Left lung (tissue), 10 donors: Measurements from ENCODE around the gene MRPS10. TPM values are rescaled to one million over a fixed set of nuclear protein-coding genes. Genes with fewer than 3 reads are reported as not detected.

Experiments
- ATAC-seq: fragments of 200-7000 bp; cut with Tn5 transposase; one replicate; pipeline ENCODE4 v1.9.1; 2020; ENCODE audit warnings: moderate library complexity
- DNase-seq, 4 donors: peaks; one replicate each; pipeline ENCODE4 v3.0.0-alpha.2; 2013 to 2020
- H3K27ac ChIP-seq, 2 donors: fragments of 200-600 bp; sonication (generic) in 1 of 2; one replicate each; pipeline versions ENCODE4 v1.5.0 to v1.8.0; 2020 to 2021
- H3K27me3 ChIP-seq, 2 donors: fragments of 200-600 bp; sonication (generic) in 1 of 2; one replicate each; pipeline versions ENCODE4 v1.5.0 to v1.8.0; 2020 to 2021
- H3K36me3 ChIP-seq, 2 donors: fragments of 200-600 bp; sonication (generic) in 1 of 2; one replicate each; pipeline versions ENCODE4 v1.5.0 to v1.8.0; 2020 to 2021
- H3K4me1 ChIP-seq, 2 donors: fragments of 200-600 bp; one replicate each; pipeline ENCODE4 v1.8.0; 2021
- H3K4me3 ChIP-seq, 2 donors: fragments of 200-600 bp; sonication (generic) in 1 of 2; one replicate each; pipeline versions ENCODE4 v1.5.0 to v1.8.0; 2020 to 2021; ENCODE audit warnings: mild to moderate bottlenecking in 1 of 2
- H3K9me3 ChIP-seq, 2 donors: fragments of 200-600 bp; sonication (generic) in 1 of 2; one replicate each; pipeline versions ENCODE4 v1.5.0 to v1.8.0; 2020 to 2021
- CTCF ChIP-seq, 2 donors: fragments of 200-600 bp; sonication (generic) in 1 of 2; IDR thresholded peaks; one replicate each; pipeline versions ENCODE4 v1.5.0 to v1.8.0; 2021; ENCODE audit warnings: antibody characterized with exemption in 2 of 2
- intact Hi-C, 2 donors: fragments of 100-400 bp; cut with DNase I; formaldehyde crosslinking; loops; one replicate each; pipeline versions ENCODE4 v1.11.2 to v1.14.2; 2022
- polyA plus RNA-seq, 6 donors: library from polyadenylated mRNA; unstranded; fragments of 120-200 nt; gene quantifications; one replicate each; pipeline ENCODE4 v1.2.1, GENCODE V29; 2013; ENCODE audit not compliant: insufficient read length in 6 of 6
- total RNA-seq, 2 donors: library from RNA; stranded (reverse); fragmentation: NEBNext Ultra II Directional; extraction: Animal tissue kit (Norgen Biotek cat#: 25700); gene quantifications; one replicate each; pipeline ENCODE4 v1.2.1, GENCODE V29; 2021
- donor health status: DM: no; HTN: yes; CAD: no.
- donor health status: DM: no; HTN: no; CAD: no.

MRPS10 gene
- total and polyA plus RNA-seq, 8 donors, result 24.5 to 36.0 (median 30.4) TPM

GRCh38 chr6:42227173-42227850 lies 9.7 kb upstream of the MRPS10 start:
- peaks cover 0 to 29% of the 10 kb centered on the region in 2 donors for H3K36me3 ChIP-seq
- ATAC-seq (peak; percentile 67), DNase-seq (peak in 1 of 4 donors; percentile 35)
- H3K4me3 ChIP-seq, result no peak overlapping the region
- H3K27ac ChIP-seq, result peak overlapping the region in 1 of 2 donors; percentile 33
- H3K4me1 ChIP-seq, result no peaks in the 10 kb centered on the region
- intact Hi-C loops, result no loop called here
- no peaks in the 10 kb centered on the region for H3K27me3 ChIP-seq
- H3K9me3 ChIP-seq, result no peaks in the 10 kb centered on the region
- no peak for TF ChIP-seq CTCF (IDR thresholded peaks at IDR 0.05)

- Histone ChIP-seq H3K4me3 (no peak overlapping the region), H3K27me3 (no peaks in the 10 kb centered on the region), H3K36me3 (peaks cover 0 to 23% of the 10 kb centered on the region in 2 donors), H3K9me3 (no peaks in the 10 kb centered on the region), H3K4me1 (no peaks in the 10 kb centered on the region), H3K27ac (peak overlapping the region in 1 of 2 donors; percentile 33)
- ATAC-seq (peak; percentile 52), DNase-seq (no peak)
- TF ChIP-seq CTCF (IDR thresholded peaks at IDR 0.05), result no peak
- intact Hi-C loops, result no loop called here
These were observed 9.0 kb upstream of the MRPS10 start for GRCh38 chr6:42226645-42227143.

GRCh38 chr6:42226161-42226611 lies 8.5 kb upstream of the MRPS10 start:
- peak in 2 of 4 donors; percentile 66 to 69 for DNase-seq
- H3K27ac ChIP-seq, result peak overlapping the region in 1 of 2 donors; percentile 33

GRCh38 chr6:42225419-42225818 lies 7.8 kb upstream of the MRPS10 start:
- no peaks in the 10 kb centered on the region for H3K4me1 ChIP-seq
- H3K9me3 ChIP-seq, result no peaks in the 10 kb centered on the region
- intact Hi-C loops, result no loop called here
- no peak overlapping the region for H3K27ac ChIP-seq
- no peak for TF ChIP-seq CTCF (IDR thresholded peaks at IDR 0.05)
- no peaks in the 10 kb centered on the region for H3K27me3 ChIP-seq
- DNase-seq, result no peak
- ATAC-seq, result no peak
- peaks cover 0 to 16% of the 10 kb centered on the region in 2 donors for H3K36me3 ChIP-seq
- no peak overlapping the region for H3K4me3 ChIP-seq

More at GRCh38 chr6:42226161-42226611, 8.5 kb upstream of the MRPS10 start:
- no peaks in the 10 kb centered on the region for H3K27me3 ChIP-seq
- no peak for TF ChIP-seq CTCF (IDR thresholded peaks at IDR 0.05)
- intact Hi-C loops, result no loop called here
- H3K4me1 ChIP-seq, result no peaks in the 10 kb centered on the region
- H3K9me3 ChIP-seq, result no peaks in the 10 kb centered on the region
- H3K4me3 ChIP-seq, result no peak overlapping the region
- peak; percentile 21 for ATAC-seq
- H3K36me3 ChIP-seq, result peaks cover 0 to 18% of the 10 kb centered on the region in 2 donors

- no peak overlapping the region for H3K4me3 ChIP-seq
- H3K27me3 ChIP-seq, result no peaks in the 10 kb centered on the region
- peaks cover 0 to 16% of the 10 kb centered on the region in 2 donors for H3K36me3 ChIP-seq
- no peaks in the 10 kb centered on the region for H3K9me3 ChIP-seq
- H3K4me1 ChIP-seq, result no peaks in the 10 kb centered on the region
- intact Hi-C loops, result no loop called here
- no peak overlapping the region for H3K27ac ChIP-seq
- DNase-seq, result no peak
- TF ChIP-seq CTCF (IDR thresholded peaks at IDR 0.05), result no peak
- no peak for ATAC-seq
These were observed 7.3 kb upstream of the MRPS10 start for GRCh38 chr6:42225029-42225339.
